IMR-90 (cell line): Measurements from ENCODE around the gene RANBP3.

ENCODE experiments used
- BHLHE40 ChIP-seq: fragments of 150-350 bp; IDR thresholded peaks from 2 replicates; pipeline ENCODE4 v1.6.1; 2016; ENCODE audit warnings: mild to moderate bottlenecking, low read depth, low read length
- CHD1 ChIP-seq: IDR thresholded peaks from 2 replicates; pipeline ENCODE4 v1.6.1; 2012; ENCODE audit warnings: low read depth, low read length, improper control_type of control experiment
- CTCF ChIP-seq: conservative IDR thresholded peaks from 2 replicates; pipeline ENCODE4 v1.5.1; 2012; ENCODE audit warnings: mild to moderate bottlenecking, low read depth, low read length, improper control_type of control experiment
- ELK1 ChIP-seq: fragments of 150-350 bp; IDR thresholded peaks from 2 replicates; pipeline ENCODE4 v1.6.1; 2016; ENCODE audit warnings: low read depth, mild to moderate bottlenecking, low read length, moderate library complexity, borderline replicate concordance
- MAFK ChIP-seq: IDR thresholded peaks from 2 replicates; pipeline ENCODE4 v1.6.1; 2012; ENCODE audit warnings: low read depth, low read length, improper control_type of control experiment
- NFE2L2 ChIP-seq: fragments of 150-350 bp; IDR thresholded peaks from 2 replicates; pipeline ENCODE4 v1.6.1; 2016; ENCODE audit warnings: low read depth, mild to moderate bottlenecking, low read length
- POLR2A ChIP-seq: IDR thresholded peaks from 2 replicates; pipeline ENCODE4 v1.6.1; 2012; ENCODE audit warnings: mild to moderate bottlenecking, low read depth, low read length
- RCOR1 ChIP-seq: IDR thresholded peaks from 2 replicates; pipeline ENCODE4 v1.6.1; 2012; ENCODE audit warnings: mild to moderate bottlenecking, low read length, improper control_type of control experiment; ENCODE audit not compliant: insufficient replicate concordance
- SMC3 ChIP-seq: fragments of 150-350 bp; IDR thresholded peaks from 2 replicates; pipeline ENCODE4 v1.6.1; 2016; ENCODE audit warnings: low read depth, mild to moderate bottlenecking, antibody characterized with exemption, low read length, moderate library complexity

- no peak for TF ChIP-seq CTCF
- TF ChIP-seq POLR2A, result no peak
- no peak for TF ChIP-seq RCOR1
- no peak for TF ChIP-seq SMC3
- no peak for TF ChIP-seq NFE2L2
- no peak for TF ChIP-seq BHLHE40
- TF ChIP-seq CHD1, result no peak
- TF ChIP-seq MAFK, result no peak
- TF ChIP-seq ELK1, result no peak
These were observed 22.4 kb upstream of the RANBP3 start for GRCh38 chr19:6000228-6000847.
